Mononuclear cell (primary cell): Measurements from ENCODE around the gene ATG5. TPM values are rescaled to one million over a fixed set of nuclear protein-coding genes. Genes with fewer than 3 reads are reported as not detected.

ENCODE experiments used
- H3K27me3 ChIP-seq: 2 replicates; pipeline ENCODE4 v1.6.0; 2011; ENCODE audit warnings: low read length, control low read depth; ENCODE audit not compliant: insufficient read depth
- H3K4me1 ChIP-seq: 2 replicates; pipeline ENCODE4 v1.5.1; 2011; ENCODE audit warnings: mild to moderate bottlenecking, low read length, control low read depth; ENCODE audit not compliant: insufficient read depth
- H3K4me3 ChIP-seq: 2 replicates; pipeline ENCODE4 v1.5.1; 2011; ENCODE audit warnings: mild to moderate bottlenecking, low read length, moderate library complexity
- H3K9me3 ChIP-seq: 2 replicates; pipeline ENCODE4 v1.5.1; 2011; ENCODE audit warnings: low read depth, mild to moderate bottlenecking, control low read depth, low read length
- total RNA-seq: library from RNA; depleted of rRNA; stranded (reverse); fragments of >200 nt; gene quantifications from one replicate; pipeline ENCODE4 v1.2.3, GENCODE V29; 2012

ATG5 gene
- total RNA-seq, 1 donor = 62.8 TPM

DNA sequence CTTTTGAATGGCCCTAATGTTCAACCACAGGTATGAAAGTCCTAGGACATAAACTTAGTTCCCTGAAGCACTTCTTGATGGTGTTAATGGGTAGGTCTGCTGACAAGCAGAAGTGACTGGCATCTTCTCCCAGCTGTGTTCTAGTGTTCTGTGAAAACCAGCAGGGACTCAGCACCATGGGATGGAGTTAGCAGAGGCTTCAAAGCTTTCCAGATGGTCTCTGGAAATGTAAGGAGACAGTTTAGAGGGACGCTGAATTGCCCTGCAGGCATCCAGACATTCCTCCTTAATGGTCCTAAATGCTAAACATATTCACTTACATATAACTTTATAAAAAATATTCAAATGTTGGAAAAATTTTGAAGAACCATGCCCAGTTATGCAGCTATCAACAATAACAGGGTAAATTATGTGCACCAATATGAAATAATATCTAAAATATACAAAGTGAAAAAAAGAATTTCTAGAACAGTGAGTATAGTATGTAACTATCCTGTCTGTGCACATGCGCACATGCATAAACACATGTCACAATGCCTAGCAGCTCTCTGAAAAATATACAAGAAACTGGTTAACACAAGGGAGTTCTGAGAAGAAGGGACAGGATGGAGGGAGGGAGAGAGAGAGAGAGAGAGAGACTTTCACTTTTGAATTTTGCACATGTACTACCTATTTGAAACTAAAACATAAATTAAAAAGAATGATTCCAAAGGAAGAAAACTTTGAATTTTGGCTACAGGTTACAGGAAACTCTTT lies 152.3 kb downstream of the ATG5 start:
- Histone ChIP-seq H3K27me3 (no peaks in the 10 kb centered on the region), H3K9me3 (no peaks in the 10 kb centered on the region), H3K4me1 (peaks cover 2% of the 10 kb centered on the region), H3K4me3 (no peak overlapping the region)

DNA sequence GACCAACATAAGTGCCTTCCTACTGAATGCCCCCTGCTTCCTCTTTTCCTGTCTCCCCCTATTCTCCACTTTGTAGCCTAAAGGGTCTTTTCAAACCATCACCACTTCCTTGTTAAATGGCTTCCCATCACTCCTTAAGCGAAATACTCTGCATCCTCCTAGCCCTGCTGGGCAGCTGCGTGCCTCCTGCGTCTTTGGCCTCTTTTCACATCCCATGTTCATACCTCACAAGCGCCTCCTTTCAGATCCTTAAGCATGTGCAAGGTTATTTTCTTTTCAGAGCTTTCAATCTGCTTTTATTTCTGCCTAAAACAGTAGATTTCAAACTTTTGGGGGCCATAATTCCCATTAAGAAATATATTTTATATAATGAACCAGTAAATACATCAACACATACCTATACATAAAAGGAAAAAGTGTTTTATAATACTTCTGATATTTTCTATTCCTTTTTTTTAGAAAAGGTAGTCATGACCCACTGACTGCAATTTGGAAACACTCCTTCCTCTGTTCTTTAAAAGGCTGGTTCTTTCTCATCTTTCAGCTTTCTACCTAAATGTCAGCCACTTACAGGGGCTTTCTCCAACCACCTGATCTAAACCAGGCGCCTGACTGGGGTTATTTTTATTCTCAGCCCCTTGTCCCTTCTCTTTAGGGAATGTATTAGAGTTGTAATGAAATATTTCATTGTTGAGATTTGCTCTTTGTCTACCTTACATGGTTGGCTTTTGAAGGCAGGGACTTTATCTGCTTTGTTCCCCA lies 155.3 kb downstream of the ATG5 start:
- Histone ChIP-seq H3K4me1 (peaks cover 9% of the 10 kb centered on the region), H3K27me3 (no peaks in the 10 kb centered on the region), H3K4me3 (no peak overlapping the region), H3K9me3 (no peaks in the 10 kb centered on the region)

GRCh38 chr6:106169517-106169916 lies 156.0 kb downstream of the ATG5 start:
- Histone ChIP-seq H3K9me3 (no peaks in the 10 kb centered on the region), H3K4me3 (no peak overlapping the region), H3K4me1 (peaks cover 16% of the 10 kb centered on the region), H3K27me3 (no peaks in the 10 kb centered on the region)

DNA sequence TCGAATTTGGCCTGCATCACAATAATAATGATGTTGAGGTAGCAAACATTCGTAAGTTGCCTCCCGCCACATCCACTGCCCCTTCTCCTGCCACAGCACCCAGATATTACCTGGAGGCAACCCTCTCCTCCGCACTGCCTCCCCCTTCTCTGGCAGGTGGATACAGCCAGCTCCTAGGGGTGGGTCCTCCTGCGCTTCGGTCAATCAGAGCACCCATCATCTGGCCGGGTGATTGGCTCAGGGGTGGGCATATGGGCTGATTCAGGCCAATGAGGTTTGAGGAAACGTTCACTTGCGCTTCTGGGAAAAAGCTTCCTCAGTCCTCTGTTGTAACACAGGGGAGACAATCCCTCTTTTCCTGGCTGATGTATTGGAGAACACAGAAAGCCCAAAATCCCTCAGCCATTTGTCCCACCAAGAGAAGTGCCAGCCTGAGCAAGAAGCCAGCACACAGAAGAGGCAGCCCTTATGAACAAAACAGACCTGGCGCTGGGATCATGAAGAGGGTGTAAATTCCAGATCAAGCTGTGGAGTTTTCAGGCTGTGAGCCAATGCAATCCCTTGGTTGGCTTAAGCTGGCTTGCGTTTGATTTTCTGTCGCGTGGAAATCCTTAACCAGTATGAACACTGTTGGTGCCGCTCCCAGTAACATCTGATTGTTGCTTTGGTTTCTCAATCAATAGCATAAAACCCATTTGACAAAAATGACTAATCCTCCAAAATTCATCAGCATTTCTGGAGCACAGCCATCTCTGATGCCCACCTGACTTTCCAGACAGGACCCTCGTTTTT lies 157.3 kb downstream of the ATG5 start:
- H3K9me3 ChIP-seq = no peaks in the 10 kb centered on the region
- H3K27me3 ChIP-seq = no peaks in the 10 kb centered on the region
- H3K4me1 ChIP-seq = peaks cover 28% of the 10 kb centered on the region
- no peak overlapping the region for H3K4me3 ChIP-seq

DNA sequence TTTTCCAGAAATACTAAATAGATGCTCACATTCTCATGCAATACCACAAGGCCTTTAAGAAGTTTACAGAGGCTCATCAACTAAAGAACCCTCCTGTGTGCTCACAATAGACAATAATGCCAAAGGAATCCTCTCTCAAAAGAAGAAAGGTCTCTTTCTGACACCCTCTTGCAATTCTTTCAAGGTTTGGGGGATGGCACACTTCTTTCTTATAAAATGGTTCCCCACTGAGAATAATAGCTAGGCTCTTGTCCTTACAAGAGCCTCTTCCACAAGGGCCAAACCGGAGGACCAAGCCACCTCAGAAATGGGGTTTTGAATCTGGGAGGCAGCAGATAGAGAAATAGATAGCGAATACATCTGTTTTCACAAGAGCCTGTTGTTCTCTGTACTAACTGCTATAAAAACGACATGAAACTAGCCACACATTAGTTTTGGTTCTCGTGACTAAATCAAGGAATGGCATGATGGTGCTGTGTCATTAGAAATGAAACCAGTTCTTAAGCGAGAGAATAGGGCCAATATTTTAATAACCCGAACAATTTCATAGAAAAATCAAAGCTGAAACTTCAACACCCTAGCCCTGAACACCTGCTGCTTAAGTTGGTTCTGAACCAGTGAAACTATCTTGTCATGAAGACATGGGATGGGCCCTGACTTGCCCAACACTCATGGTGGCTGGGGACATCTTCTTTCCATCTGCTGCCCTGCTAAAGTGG lies 158.3 kb downstream of the ATG5 start:
- Histone ChIP-seq H3K4me3 (no peak overlapping the region), H3K9me3 (no peaks in the 10 kb centered on the region), H3K27me3 (no peaks in the 10 kb centered on the region), H3K4me1 (peaks cover 39% of the 10 kb centered on the region)

DNA sequence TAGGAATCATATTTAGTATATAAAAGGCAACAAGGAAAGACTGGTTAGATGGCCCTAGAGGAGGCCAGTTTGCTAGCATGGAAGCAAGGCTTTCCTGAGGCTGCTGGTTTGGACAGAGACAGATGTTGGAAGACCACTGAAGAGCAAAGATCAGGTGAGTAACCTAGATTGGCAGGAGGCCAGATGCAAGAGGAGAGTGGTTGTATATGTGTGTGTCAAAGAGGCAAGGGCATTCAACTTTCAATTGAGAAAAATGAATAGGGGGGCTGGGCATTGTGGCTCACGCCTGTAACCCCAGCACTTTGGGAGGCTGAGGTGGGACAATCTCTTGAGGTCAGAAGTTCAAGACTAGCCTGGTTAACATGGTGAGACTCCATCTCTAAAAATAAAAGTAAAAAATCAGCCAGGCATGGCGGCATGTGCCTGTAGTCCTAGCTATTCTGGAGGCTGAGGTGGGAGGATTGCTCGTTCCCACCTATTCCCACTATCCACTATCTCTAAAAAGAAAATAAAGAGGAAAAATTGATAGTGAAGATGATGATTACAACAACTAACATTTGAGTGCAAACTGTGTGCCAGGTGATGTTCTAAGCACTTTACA lies 159.6 kb downstream of the ATG5 start:
- no peaks in the 10 kb centered on the region for H3K9me3 ChIP-seq
- H3K27me3 ChIP-seq = no peaks in the 10 kb centered on the region
- H3K4me3 ChIP-seq = no peak overlapping the region
- H3K4me1 ChIP-seq = peaks cover 43% of the 10 kb centered on the region

- H3K27me3 ChIP-seq = no peaks in the 10 kb centered on the region
- H3K4me3 ChIP-seq = no peak overlapping the region
- H3K4me1 ChIP-seq = peaks cover 43% of the 10 kb centered on the region
- H3K9me3 ChIP-seq = no peaks in the 10 kb centered on the region
These were observed 161.3 kb downstream of the ATG5 start for GRCh38 chr6:106163966-106164877.

DNA sequence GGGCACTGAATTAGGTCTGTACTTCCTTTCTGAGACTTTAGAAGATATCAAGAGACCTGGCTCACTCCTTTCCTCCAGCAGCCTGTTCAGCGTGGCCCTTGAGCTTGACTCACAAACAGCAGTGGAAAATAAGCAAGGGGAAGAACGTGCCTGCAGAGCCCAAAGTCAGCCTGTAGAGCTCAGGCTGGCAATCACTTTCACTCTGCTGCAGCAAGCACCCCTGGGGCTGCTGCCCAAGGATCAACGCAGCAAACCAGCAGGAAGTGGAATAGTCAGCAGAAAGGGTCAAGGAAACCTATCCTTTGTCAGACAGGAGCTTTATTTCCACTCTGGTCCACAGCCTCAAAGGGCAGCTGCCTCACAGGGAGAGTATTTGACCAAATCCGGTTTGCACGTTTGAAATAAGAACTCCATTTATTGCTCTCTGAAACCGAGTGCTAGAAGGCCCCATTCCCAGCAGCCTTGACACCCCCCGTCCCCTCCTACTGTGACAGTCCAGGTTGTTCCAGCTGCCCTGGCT lies 162.1 kb downstream of the ATG5 start:
- Histone ChIP-seq H3K9me3 (no peaks in the 10 kb centered on the region), H3K4me3 (peak overlapping the region; percentile 2), H3K27me3 (no peaks in the 10 kb centered on the region), H3K4me1 (peaks cover 43% of the 10 kb centered on the region)

- H3K4me1 ChIP-seq = peaks cover 43% of the 10 kb centered on the region
- H3K9me3 ChIP-seq = no peaks in the 10 kb centered on the region
- no peaks in the 10 kb centered on the region for H3K27me3 ChIP-seq
- H3K4me3 ChIP-seq = no peak overlapping the region
These were observed 162.6 kb downstream of the ATG5 start for GRCh38 chr6:106162921-106163320.

- Histone ChIP-seq H3K4me1 (peaks cover 43% of the 10 kb centered on the region), H3K27me3 (no peaks in the 10 kb centered on the region), H3K4me3 (no peak overlapping the region), H3K9me3 (no peaks in the 10 kb centered on the region)
These were observed 163.7 kb downstream of the ATG5 start for GRCh38 chr6:106161893-106162292.

DNA sequence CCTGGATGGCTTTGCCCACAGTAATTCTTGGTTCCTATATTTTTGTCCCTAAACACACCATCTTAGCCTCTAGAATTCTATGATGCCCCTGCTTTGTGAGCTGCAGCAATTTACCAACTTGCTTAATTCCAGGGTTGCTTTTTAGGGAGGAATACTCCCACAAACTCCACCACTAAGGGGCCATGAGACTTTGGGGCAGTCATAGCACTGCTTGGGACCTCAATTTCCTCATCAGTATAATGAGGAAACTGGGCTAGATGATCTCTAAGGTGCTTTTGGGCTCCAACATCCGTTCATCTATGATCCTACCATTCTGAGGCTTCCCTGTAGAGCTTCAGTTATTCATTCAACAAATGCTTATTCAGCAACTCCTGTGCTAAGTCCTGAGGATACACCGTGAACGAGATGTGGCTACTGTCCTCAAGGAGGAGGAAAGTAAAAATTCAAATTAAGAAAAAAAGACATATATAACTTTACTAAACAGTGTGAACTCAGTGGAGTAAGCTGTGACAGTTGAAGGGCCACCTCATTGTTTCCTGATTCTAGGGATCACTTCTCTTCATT lies 164.2 kb downstream of the ATG5 start:
- Histone ChIP-seq H3K9me3 (no peaks in the 10 kb centered on the region), H3K27me3 (no peaks in the 10 kb centered on the region), H3K4me1 (peaks cover 43% of the 10 kb centered on the region), H3K4me3 (no peak overlapping the region)

GRCh38 chr6:106160189-106160588 lies 165.4 kb downstream of the ATG5 start:
- Histone ChIP-seq H3K4me3 (no peak overlapping the region), H3K4me1 (peaks cover 41% of the 10 kb centered on the region), H3K27me3 (no peaks in the 10 kb centered on the region), H3K9me3 (no peaks in the 10 kb centered on the region)

- peaks cover 35% of the 10 kb centered on the region for H3K4me1 ChIP-seq
- H3K9me3 ChIP-seq = no peaks in the 10 kb centered on the region
- no peak overlapping the region for H3K4me3 ChIP-seq
- H3K27me3 ChIP-seq = no peaks in the 10 kb centered on the region
These were observed 166.0 kb downstream of the ATG5 start for GRCh38 chr6:106159531-106159940.
